GM21423 (cell line): ENCODE data around the gene MACC1.

Source experiments
- ATAC-seq: cut with Tn5 transposase; IDR thresholded peaks from one replicate; pipeline ENCODE4 v1.9.1; 2021; ENCODE audit warnings: mild to moderate bottlenecking, moderate library complexity; ENCODE audit not compliant: unreplicated experiment

MACC1 gene

GRCh38 chr7:20089431-20089830, 127.8 kb downstream of the MACC1 start:
- no peak for ATAC-seq

- no peak for ATAC-seq
Measured at GRCh38 chr7:20085086-20085485, 132.1 kb downstream of the MACC1 start.
